ENCODE results near the gene STARD7. TPM values are rescaled to one million over a fixed set of nuclear protein-coding genes. Genes with fewer than 3 reads are reported as not detected.

STARD7 gene
- total and polyA plus RNA-seq, 2 donors (not counting 3 experiments of a cell fraction or from before 2014, with no cell fraction given) = 61.2 to 132 TPM

DNA sequence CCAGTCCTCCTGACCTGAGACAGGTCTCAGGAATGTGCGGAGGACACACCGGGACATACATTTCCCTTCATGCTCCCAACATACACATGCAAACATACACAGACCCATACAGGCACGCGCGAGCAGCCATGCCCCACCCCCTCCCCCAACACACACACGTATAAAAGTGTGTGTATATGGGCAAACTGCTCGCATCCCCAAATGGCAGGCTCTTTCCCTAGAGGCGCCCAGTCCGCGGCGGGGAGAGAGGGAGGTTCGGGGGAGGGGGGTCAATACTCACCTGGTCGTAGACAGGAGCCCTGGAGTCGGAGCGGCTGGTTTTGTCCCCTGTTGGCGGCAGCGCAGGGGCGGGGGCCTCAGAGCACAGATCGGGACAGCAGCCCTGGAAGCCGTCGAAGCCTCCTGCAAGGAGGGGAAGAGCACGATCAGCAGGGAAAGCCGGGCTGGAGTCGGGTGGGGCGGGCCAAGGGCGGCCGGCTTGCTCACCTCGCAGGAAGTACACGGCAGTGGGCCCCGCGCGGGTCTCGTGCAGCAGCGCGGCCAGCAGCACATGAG is 64.1 kb downstream of the STARD7 start:
- Histone ChIP-seq H3K9ac (replicated peaks; ENCODE audit: extremely low read depth, insufficient read depth, low read length) (no peak overlapping the region), H4K20me1 (replicated peaks; ENCODE audit: control insufficient read depth, extremely low read depth, insufficient read depth, low read length) (no peaks in the 10 kb centered on the region), H3K4me2 (ENCODE audit: insufficient read depth, low read length) (peak overlapping the region; percentile 43), H3K4me1 (ENCODE audit: control insufficient read depth, extremely low read depth, insufficient read depth, low read length) (no peaks in the 10 kb centered on the region), H3K9me1 (replicated peaks; ENCODE audit: control insufficient read depth, extremely low read depth, insufficient read depth, low read length) (no peaks in the 10 kb centered on the region), H3K27ac (ENCODE audit: insufficient read depth, low read depth, low read length) (no peak overlapping the region), H3K36me3 (ENCODE audit: control insufficient read depth in 2 of 2, extremely low read depth in 1 of 2, insufficient read depth in 2 of 2, low read length in 2 of 2) (no peaks in the 10 kb centered on the region), H2AFZ (ENCODE audit: low read depth, low read length) (peak overlapping the region; percentile 83), H3K27me3 (ENCODE audit: control insufficient read depth in 2 of 2, insufficient read depth in 2 of 2, low read length in 2 of 2) (no peaks in the 10 kb centered on the region), H3K9me3 (replicated peaks; ENCODE audit: control insufficient read depth, insufficient read depth, low read length) (no peaks in the 10 kb centered on the region), H3K4me3 (replicated peaks in 1 of 3; ENCODE audit: insufficient read depth in 1 of 3, low read depth in 1 of 3, low read length in 3 of 3) (peak overlapping the region in 1 of 3 experiments; percentile 39), H3K79me2 (ENCODE audit: control insufficient read depth, insufficient read depth, low read length) (no peaks in the 10 kb centered on the region)
- dilution Hi-C loops (cut with MboI; ENCODE audit: extremely low pct_ligation_motif_present, low sequenced_read_pairs) = no loop called here
- TF ChIP-seq GATA2 (IDR thresholded peaks at IDR 0.05; ENCODE audit: insufficient read depth, insufficient read length, low read depth, low read length) = no peak
- TF ChIP-seq JUN (IDR thresholded peaks at IDR 0.05; ENCODE audit: borderline replicate concordance, insufficient read depth, insufficient read length, low read depth) = no peak
- no peak for TF ChIP-seq POLR2AphosphoS5 (IDR thresholded peaks at IDR 0.05; ENCODE audit: insufficient read depth, low read depth, low read length)
- no peak for TF ChIP-seq MYC (IDR thresholded peaks at IDR 0.05; ENCODE audit: low read depth, low read length)
- TF ChIP-seq EZH2 (IDR thresholded peaks at IDR 0.05; ENCODE audit: borderline replicate concordance, low read depth, low read length, severe bottlenecking) = no peak
- no peak for TF ChIP-seq FOS (IDR thresholded peaks at IDR 0.05; ENCODE audit: borderline replicate concordance, insufficient read depth, low read length)
- TF ChIP-seq, protein P1, sequence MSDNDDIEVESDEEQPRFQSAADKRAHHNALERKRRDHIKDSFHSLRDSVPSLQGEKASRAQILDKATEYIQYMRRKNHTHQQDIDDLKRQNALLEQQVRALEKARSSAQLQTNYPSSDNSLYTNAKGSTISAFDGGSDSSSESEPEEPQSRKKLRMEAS (IDR thresholded peaks at IDR 0.05; ENCODE audit: insufficient read depth, insufficient read length) = no peak
- TF ChIP-seq POLR2A (IDR thresholded peaks at IDR 0.05; ENCODE audit: low read depth, low read length) = no peak
- TF ChIP-seq, protein P2, sequence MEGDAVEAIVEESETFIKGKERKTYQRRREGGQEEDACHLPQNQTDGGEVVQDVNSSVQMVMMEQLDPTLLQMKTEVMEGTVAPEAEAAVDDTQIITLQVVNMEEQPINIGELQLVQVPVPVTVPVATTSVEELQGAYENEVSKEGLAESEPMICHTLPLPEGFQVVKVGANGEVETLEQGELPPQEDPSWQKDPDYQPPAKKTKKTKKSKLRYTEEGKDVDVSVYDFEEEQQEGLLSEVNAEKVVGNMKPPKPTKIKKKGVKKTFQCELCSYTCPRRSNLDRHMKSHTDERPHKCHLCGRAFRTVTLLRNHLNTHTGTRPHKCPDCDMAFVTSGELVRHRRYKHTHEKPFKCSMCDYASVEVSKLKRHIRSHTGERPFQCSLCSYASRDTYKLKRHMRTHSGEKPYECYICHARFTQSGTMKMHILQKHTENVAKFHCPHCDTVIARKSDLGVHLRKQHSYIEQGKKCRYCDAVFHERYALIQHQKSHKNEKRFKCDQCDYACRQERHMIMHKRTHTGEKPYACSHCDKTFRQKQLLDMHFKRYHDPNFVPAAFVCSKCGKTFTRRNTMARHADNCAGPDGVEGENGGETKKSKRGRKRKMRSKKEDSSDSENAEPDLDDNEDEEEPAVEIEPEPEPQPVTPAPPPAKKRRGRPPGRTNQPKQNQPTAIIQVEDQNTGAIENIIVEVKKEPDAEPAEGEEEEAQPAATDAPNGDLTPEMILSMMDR (IDR thresholded peaks at IDR 0.05; ENCODE audit: extremely low read depth in 1 of 2, insufficient read depth in 1 of 2, low read depth in 1 of 2, low read length in 2 of 2) = no peak
- FAIRE-seq (no peak), DNase-seq (ENCODE audit: low read depth, low spot score) (no peak)
- POLR2A ChIA-PET = no interaction called here
- intact Hi-C loops (cut with micrococcal nuclease) = no loop called here
- CTCF ChIA-PET = interaction anchor here (1.0 kb wide), 1 partner anchor 30 kb away, joined by 5 read pairs; no protein-coding TSS in a partner anchor
- BruUV-seq (replicated peaks) = no TSS peak
